Suprapubic skin (tissue), 4 donors: ENCODE results near the gene CELSR3.

ENCODE experiments used
- EP300 ChIP-seq: sonication (generic); formaldehyde crosslinking; IDR thresholded peaks from one replicate; pipeline ENCODE4 v1.6.1; 2017; ENCODE audit warnings: antibody characterized with exemption
- POLR2A ChIP-seq, 2 donors: fragments of 450-650 bp; IDR thresholded peaks; one replicate each; pipeline ENCODE4 v1.6.1; 2017; ENCODE audit warnings: antibody characterized with exemption in 2 of 2, mild to moderate bottlenecking in 2 of 2, moderate library complexity in 2 of 2
- POLR2AphosphoS5 ChIP-seq, 3 donors: sonication (generic); formaldehyde crosslinking; IDR thresholded peaks; one replicate each; pipeline ENCODE4 v1.6.1; 2017; ENCODE audit warnings: antibody characterized with exemption in 3 of 3
- TF ChIP-seq, protein P1 (sequence below), 2 donors: fragments of 200-600 bp in 1 of 2; fragments of 450-650 bp in 1 of 2; sonication (generic) in 1 of 2; IDR thresholded peaks; one replicate each; pipeline ENCODE4 v1.5.1; 2016 to 2019; ENCODE audit warnings: antibody characterized with exemption in 2 of 2, mild to moderate bottlenecking in 1 of 2, moderate library complexity in 1 of 2

DNA sequence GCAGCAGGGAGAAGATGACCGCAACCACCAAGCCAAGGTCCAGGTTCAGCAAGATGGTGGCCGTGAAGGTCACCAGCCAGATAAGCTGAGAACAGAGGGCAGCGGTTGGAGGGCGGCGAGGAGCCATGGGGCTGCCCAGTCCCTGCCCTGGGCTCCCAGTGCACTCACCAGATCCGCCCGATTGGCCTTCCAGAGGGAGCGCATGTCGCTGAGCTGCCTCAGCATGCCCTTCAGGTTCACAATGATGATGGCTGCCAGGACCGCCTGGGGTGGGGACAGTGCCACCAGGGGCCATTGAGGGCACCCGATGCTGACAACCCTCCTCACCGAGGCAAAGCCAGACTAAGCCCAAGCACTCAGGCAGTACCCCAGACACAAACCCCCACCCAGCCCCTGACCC, 32.8 kb downstream of the CELSR3 start:
- TF ChIP-seq EP300, result no peak
- TF ChIP-seq, protein P1, sequence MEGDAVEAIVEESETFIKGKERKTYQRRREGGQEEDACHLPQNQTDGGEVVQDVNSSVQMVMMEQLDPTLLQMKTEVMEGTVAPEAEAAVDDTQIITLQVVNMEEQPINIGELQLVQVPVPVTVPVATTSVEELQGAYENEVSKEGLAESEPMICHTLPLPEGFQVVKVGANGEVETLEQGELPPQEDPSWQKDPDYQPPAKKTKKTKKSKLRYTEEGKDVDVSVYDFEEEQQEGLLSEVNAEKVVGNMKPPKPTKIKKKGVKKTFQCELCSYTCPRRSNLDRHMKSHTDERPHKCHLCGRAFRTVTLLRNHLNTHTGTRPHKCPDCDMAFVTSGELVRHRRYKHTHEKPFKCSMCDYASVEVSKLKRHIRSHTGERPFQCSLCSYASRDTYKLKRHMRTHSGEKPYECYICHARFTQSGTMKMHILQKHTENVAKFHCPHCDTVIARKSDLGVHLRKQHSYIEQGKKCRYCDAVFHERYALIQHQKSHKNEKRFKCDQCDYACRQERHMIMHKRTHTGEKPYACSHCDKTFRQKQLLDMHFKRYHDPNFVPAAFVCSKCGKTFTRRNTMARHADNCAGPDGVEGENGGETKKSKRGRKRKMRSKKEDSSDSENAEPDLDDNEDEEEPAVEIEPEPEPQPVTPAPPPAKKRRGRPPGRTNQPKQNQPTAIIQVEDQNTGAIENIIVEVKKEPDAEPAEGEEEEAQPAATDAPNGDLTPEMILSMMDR (IDR thresholded peaks at IDR 0.05), result no peak
- no peak for TF ChIP-seq POLR2AphosphoS5 (IDR thresholded peaks at IDR 0.05)
- TF ChIP-seq POLR2A (IDR thresholded peaks at IDR 0.05), result no peak
